HG02610 (cell line): ENCODE measurements around the gene KRTAP4-8.
"Not testable (repeated sequence)": the region's sequence is repeated elsewhere in the genome, so short reads cannot be mapped to it uniquely, and the experiment has no call there.

Source experiments
- ATAC-seq: cut with Tn5 transposase; IDR thresholded peaks from one replicate; pipeline ENCODE4 v1.9.1; 2021; ENCODE audit warnings: mild to moderate bottlenecking, moderate library complexity; ENCODE audit not compliant: unreplicated experiment

The KRTAP4-8 gene

DNA sequence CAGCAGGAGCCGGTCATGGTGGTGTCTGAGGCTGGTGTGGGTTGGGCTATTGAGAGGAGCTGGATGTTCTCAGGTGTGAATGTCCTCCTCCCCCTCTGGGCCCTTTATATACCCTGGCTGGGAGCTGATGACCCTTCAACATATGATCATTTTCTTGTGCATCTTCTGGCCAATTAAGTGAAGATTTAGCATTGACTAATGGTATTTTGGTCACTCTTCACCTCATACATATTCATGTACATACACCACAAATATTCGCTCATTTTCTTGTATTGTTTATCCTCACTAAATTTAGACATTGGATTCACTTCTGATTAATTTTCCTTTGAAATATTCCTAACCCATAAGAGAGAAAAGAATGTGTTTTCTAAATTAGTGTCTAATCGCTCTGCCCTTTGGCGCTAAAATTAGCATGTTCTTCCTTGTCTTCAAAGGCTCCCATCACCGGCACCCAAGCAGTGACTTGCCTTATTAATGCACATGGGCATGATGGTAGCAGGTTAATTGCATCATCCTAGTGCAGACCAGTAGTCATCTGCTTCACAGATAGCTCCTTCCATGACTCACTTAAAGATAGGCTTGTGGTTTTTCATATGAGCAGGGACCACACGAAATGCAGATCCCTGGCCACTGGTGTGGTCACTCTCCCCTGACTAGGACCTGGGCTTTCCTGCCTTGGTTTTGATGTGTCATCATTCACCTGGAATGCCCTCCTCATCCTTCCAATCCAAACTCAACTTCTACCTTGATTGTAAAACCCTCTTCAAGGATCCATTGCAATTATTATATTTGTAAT, 31.9 kb downstream of the KRTAP4-8 start, which contains the start of gene KRTAP2-4:
TSS of gene KRTAP2-4 (minus strand) at position 51 of the 796 bp plus-strand sequence. CDS start at position 17, 34 bp downstream.
- no peak for ATAC-seq

DNA sequence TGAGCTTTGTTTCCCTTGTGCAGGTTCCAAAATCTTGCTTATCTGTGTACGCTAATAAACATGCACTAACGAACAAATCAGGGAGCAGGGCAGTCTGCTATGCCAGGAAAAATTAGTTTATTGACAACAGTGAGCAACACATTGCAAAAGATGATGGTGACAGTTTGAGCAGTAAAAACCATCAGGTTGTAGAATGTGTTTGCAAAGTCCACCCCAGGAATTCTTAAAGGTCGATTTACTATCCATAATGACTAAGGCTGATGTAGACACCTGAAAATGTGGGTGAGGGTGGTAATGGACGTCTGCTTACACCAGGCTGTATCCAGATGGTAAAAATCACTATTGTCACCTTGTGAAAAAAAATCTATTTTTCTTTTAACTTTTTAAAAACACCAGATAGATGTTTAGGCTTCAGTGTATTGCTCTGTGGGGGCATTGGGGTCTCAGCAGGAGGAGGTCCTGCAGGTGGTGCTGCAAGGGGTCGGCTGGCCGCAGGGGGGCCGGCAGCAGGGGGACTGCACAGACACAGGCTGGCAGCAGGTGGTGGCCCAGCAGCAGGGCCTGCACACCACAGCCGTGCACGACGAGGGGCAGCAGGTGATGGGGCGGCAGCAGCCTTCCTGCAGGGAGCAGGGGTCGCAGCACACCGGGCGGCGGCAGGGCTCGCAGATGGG, 32.8 kb downstream of the KRTAP4-8 start:
- not testable (repeated sequence) for ATAC-seq

DNA sequence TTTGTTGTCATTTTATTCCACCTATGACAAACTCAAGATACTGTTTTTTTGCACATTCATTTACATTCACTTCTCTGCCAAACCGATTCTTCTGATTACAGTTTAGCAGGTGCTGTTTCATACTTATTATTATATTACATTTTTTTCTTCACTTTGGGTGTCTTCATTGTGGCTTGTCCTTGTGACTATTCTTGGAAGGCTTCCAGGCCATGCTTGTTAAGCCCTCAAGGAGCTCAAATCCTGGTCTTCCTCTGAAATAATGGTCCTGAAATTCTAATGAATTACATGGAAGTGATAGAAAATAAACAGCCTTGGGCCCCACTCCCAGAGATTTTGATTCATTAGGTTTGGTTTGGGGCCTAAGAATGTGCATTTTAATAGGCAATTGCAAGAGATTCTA, 33.6 kb downstream of the KRTAP4-8 start:
- ATAC-seq, result no peak

DNA sequence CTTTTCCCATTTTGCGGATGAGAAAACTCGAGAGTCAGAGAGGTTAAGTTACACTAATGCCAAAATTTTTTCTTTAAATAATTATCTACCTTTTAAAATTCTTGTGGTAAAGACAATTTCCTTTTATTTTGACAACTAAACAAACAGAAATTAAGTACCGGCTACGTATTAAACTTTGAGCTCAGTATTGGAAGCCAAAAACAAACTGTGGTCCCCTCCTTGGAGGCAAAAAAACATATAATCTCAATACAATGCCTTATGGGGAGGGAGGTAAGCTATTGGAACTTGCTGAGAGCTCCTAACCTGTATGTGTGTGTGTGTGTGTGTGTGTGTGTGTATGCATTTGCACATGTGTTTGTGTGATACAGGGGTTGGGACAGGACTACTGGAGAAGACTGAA, 34.5 kb downstream of the KRTAP4-8 start:
- no peak for ATAC-seq

DNA sequence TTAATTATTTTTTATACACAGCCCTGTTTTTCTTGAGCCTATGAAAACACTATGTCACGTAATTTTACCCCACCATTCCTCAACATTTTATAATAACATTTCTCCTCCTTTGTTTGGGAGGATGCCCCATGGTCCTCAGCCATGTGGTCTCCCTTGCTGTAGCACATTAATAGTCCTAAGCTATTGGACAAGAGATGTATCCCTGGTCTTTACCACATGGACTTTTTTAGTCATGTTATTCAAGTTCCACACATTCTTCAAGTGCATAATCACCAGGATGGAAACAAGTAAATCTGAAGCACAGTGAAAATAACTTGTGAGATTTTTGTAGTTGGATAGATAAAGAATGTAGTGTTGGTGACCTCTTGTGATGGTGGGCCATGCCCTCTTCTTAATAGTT, 36.0 kb downstream of the KRTAP4-8 start:
- ATAC-seq, result no peak

DNA sequence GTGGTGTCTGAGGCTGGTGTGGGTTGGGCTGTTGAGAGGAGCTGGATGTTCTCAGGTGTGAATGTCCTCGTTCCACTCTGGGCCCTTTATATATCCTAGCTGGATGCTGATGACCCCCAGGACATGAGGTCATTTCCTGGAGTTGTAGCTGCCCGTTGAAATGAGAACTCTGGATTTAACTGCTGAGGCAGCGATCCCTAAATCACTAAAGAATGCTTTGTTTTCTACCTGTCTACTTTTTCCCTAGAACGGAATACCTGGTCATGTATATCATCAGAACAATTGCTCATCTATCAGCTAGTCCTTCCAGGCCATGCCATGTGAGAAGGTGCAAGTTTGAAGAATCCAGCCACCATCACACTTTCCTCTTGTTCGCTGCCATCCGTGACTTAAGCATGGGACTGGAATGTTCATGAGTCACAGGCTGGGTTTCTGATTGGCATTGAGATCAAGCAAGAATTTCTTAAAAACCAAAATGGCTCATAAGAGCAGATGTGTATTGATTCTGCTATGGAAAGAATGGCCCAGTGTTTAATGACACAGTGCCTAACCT, 37.8 kb downstream of the KRTAP4-8 start, which contains the start of gene KRTAP2-3:
TSS of gene KRTAP2-3 (minus strand) at position 63 of the 553 bp plus-strand sequence. CDS start 64 bp downstream, outside the sequence.
- no peak for ATAC-seq

DNA sequence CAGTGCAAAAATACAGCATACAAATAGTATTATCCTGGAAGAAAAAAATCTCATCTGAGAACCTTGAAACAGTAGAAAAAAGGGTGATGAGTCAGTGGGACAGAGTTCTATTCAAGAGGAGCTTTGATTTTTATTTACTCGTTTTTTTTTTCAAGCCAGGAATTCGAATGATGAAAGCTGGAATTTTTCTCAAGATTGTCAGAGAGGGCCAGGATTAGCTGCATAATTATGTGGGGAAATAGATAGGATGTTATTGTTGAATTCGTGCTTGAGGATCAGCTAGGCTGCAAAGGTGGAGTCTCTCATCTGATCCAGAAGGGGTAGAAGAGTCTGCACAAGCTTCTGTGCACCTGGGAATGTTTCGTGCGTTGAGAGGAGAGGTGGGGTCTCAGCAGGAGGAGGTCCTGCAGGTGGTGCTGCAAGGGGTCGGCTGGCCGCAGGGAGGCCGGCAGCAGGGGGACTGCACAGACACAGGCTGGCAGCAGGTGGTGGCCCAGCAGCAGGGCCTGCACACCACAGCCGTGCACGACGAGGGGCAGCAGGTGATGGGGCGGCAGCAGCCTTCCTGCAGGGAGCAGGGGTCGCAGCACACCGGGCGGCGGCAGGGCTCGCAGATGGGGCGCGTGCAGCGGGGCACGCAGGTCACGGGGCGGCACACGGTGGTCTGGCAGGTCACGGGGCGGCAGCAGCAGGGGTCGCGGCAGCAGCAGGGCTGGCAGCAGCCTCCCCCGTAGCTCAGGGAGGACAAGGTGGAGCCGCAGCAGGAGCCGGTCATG, 38.5 kb downstream of the KRTAP4-8 start:
- ATAC-seq, result not testable (repeated sequence)

DNA sequence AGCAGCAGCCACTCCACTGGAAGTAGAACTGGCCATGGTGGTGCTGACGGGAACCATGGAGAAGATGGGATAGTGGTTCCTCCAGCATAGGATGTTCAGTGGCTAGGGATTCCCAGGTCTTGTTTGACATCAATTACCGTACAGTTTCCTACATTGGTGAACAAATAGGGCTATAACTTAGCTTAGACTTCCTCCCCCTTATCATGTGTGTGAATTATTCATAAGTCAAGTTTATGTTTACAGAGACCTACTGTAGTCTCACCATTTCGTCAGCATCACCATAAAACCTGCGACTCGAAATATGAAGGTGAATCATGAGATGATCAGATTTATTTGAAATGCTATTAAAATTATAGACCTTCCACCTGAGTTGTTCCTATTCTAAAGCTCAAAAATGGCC, 39.2 kb downstream of the KRTAP4-8 start:
- no peak for ATAC-seq

DNA sequence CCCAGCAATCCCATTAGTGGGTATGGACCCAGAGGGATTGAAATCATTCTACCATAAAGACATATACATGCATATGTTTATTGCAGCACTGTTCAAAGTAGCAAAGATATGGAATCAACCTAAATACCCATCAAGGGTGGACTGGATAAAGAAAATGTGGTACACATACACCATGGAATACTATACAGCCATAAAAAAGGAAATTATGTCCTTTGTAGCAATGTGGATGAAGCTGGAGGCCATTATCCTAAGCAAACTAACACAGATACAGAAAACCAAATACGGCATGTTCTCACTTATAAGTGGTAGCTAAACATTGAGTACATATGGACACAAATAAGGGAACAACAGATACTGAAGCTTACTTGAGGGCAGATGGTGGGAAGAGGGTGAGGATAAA, 40.4 kb downstream of the KRTAP4-8 start:
- ATAC-seq, result no peak

DNA sequence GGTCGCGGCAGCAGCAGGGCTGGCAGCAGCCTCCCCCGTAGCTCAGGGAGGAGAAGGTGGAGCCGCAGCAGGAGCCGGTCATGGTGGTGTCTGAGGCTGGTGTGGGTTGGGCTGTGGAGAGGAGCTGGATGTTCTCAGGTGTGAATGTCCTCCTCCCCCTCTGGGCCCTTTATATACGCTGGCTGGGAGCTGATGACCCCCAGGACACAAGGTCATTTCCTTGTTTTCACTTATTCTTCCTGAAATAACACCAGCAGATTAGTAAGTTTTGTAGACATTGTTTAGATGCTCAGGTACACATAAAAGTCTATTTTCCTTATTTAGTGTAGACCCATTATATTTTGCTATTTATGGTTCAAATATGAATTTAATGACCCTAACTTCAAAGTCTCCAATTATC, 42.8 kb downstream of the KRTAP4-8 start, which contains the start of gene KRTAP2-2:
TSS of gene KRTAP2-2 (minus strand) at position 101 of the 400 bp plus-strand sequence. CDS start at position 82, 19 bp downstream.
- ATAC-seq, result not testable (repeated sequence)

DNA sequence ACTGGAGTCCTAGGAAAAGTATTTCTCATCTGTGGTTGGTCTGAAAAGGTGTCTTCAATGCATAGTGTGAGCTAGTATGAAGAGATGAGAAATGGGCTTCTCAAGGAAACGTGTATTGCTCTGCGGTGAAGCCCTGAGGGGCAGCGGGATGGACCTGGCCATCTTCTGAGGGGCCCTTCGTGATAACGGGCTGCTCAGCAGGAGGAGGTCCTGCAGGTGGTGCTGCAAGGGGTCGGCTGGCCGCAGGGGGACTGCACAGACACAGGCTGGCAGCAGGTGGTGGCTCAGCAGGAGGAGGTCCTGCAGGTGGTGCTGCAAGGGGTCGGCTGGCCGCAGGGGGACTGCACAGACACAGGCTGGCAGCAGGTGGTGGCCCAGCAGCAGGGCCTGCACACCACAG, 43.4 kb downstream of the KRTAP4-8 start:
- not testable (repeated sequence) for ATAC-seq

DNA sequence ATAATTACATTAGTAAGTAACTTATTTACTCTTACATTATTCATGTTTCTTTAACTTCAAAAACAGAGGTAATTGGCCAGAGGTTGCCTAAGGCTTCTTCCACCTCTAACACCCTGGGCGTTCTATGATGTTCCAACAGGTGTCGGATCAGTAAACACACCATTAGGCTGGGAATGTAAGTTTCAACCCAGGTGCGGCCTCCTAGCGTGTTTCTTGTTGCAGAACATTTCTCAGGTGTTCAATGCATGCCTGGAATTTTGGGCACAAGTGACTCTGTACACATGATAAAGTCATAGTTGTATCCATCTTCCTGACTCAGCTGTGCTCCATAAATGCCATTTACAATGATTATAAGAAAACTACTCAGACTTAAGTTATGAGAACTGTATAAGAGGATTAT, 43.9 kb downstream of the KRTAP4-8 start:
- no peak for ATAC-seq

DNA sequence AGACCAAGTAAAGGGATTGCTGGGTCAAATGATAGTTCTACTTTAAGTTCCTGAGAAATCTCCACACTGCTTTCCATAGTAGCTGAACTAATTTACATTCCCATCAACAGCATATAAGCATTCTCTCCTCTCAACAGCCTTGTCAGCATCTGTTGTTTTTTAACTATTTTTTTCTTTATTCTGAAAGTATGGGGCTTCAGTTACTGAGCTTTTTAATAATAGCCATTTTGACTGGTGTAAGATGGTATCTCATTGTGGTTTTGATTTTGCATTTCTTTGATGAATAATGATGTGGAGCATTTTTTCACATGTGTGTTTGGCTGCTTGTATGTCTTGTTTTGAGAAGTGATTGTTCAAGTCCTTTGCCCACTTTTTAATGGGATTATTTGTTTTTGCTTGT, 45.4 kb downstream of the KRTAP4-8 start:
- ATAC-seq, result no peak

DNA sequence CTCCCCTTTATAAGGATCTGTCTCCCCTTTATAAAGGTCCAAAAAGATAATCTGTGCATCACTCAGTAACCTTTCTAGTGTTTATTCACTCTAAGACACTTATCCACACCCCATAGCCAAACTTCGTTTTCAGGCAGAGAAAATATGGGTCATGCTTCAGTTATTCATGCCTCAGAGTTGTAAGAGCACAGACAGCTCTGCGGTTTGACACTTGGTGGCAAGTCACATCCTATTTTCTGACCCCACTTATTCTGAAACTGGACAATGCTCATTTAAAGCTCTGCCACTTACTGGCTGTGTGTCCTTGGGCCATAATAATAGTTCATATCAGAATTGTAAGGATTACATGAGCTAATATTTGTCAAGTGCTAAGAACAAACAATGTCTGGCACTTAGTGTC, 48.8 kb downstream of the KRTAP4-8 start:
- no peak for ATAC-seq

DNA sequence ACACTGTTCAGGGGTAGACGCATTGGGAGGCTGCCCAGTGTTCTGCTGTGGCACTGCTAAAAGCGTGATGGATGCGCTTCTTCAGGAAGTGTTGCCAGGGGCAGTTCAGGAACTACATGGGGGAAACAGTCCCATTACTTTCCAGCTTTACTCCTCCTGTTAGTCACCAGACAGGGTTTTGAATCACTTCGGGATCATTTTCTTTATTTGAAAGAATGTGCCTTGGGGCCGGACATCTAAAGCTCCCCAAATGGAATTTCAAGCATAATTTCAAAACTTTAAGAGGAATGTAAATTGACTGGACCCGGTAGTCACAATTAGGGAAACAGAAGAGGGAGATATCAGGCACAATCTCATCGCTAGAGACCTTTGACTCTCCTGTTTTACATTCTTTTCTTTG, 49.5 kb downstream of the KRTAP4-8 start:
- ATAC-seq, result no peak
